Rectal smooth muscle tissue (tissue), 1 donor: ENCODE results near the gene CD55.

Source experiments
- H3K27ac ChIP-seq: one replicate; pipeline ENCODE4 v1.7.0; 2013; ENCODE audit warnings: low read depth, low read length, inconsistent platforms
- H3K27me3 ChIP-seq: one replicate; pipeline ENCODE4 v1.7.0; 2013; ENCODE audit warnings: low read length; ENCODE audit not compliant: control insufficient read depth, insufficient read depth
- H3K36me3 ChIP-seq: one replicate; pipeline ENCODE4 v1.7.0; 2013; ENCODE audit warnings: low read length; ENCODE audit not compliant: control insufficient read depth, insufficient read depth
- H3K4me1 ChIP-seq: one replicate; pipeline ENCODE4 v1.7.0; 2013; ENCODE audit warnings: low read length; ENCODE audit not compliant: control insufficient read depth, insufficient read depth
- H3K4me3 ChIP-seq: one replicate; pipeline ENCODE4 v1.7.0; 2013; ENCODE audit warnings: low read length
- H3K9ac ChIP-seq: one replicate; pipeline ENCODE4 v1.7.0; 2013; ENCODE audit warnings: low read length

CD55 gene

DNA sequence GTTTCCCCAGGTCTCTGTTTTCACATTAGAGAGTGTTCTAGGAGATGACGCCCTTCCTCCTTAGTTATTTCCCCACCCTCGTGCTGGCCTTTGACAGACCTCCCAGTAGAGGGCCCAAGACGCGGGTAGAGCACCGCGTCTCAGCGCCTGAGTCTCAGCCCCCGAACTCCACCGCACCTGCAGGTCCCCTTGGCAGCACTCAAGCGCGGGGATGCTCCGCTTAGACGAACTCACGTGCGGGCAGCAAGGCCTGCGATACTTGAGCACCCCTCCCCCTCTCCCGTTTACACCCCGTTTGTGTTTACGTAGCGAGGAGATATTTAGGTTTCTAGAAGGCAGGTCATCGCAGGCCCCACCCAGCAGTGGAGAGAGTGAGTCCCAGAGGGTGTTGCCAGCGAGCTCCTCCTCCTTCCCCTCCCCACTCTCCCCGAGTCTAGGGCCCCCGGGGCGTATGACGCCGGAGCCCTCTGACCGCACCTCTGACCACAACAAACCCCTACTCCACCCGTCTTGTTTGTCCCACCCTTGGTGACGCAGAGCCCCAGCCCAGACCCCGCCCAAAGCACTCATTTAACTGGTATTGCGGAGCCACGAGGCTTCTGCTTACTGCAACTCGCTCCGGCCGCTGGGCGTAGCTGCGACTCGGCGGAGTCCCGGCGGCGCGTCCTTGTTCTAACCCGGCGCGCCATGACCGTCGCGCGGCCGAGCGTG, at the start of gene CD55:
TSS of gene CD55 (plus strand) at position 600 of the 711 bp plus-strand sequence. CDS start at position 688, 88 bp downstream.
- H3K9ac ChIP-seq, result peak within 1 kb of the TSS; percentile 88
- peaks cover 7% of the 10 kb centered on the region for H3K36me3 ChIP-seq
- H3K4me3 ChIP-seq, result peak within 1 kb of the TSS; percentile 80
- H3K4me1 ChIP-seq, result no peaks in the 10 kb centered on the region
- peak within 1 kb of the TSS; percentile 84 for H3K27ac ChIP-seq
- H3K27me3 ChIP-seq, result no peaks in the 10 kb centered on the region

GRCh38 chr1:207274882-207275281, 46.6 kb upstream of the CD55 start:
- Histone ChIP-seq H3K27ac (no peak overlapping the region), H3K4me3 (no peak overlapping the region), H3K4me1 (no peaks in the 10 kb centered on the region), H3K9ac (no peak overlapping the region), H3K36me3 (no peaks in the 10 kb centered on the region), H3K27me3 (no peaks in the 10 kb centered on the region)

- H3K9ac ChIP-seq, result no peak overlapping the region
- no peaks in the 10 kb centered on the region for H3K36me3 ChIP-seq
- H3K27me3 ChIP-seq, result no peaks in the 10 kb centered on the region
- H3K4me1 ChIP-seq, result no peaks in the 10 kb centered on the region
- no peak overlapping the region for H3K27ac ChIP-seq
- H3K4me3 ChIP-seq, result no peak overlapping the region
Measured at GRCh38 chr1:207276465-207276864, 45.0 kb upstream of the CD55 start.

- Histone ChIP-seq H3K27me3 (no peaks in the 10 kb centered on the region), H3K4me1 (no peaks in the 10 kb centered on the region), H3K9ac (no peak overlapping the region), H3K27ac (no peak overlapping the region), H3K4me3 (no peak overlapping the region), H3K36me3 (no peaks in the 10 kb centered on the region)
Measured at GRCh38 chr1:207277241-207277640, 44.2 kb upstream of the CD55 start.

- Histone ChIP-seq H3K4me3 (no peak overlapping the region), H3K27ac (no peak overlapping the region)
Measured at GRCh38 chr1:207279652-207280051, 41.8 kb upstream of the CD55 start.

GRCh38 chr1:207280706-207281105, 40.8 kb upstream of the CD55 start:
- Histone ChIP-seq H3K27ac (no peak overlapping the region), H3K9ac (no peak overlapping the region), H3K4me3 (no peak overlapping the region), H3K27me3 (no peaks in the 10 kb centered on the region), H3K4me1 (no peaks in the 10 kb centered on the region), H3K36me3 (no peaks in the 10 kb centered on the region)

More at GRCh38 chr1:207279652-207280051, 41.8 kb upstream of the CD55 start:
- Histone ChIP-seq H3K36me3 (no peaks in the 10 kb centered on the region), H3K27me3 (no peaks in the 10 kb centered on the region), H3K9ac (no peak overlapping the region), H3K4me1 (no peaks in the 10 kb centered on the region)

DNA sequence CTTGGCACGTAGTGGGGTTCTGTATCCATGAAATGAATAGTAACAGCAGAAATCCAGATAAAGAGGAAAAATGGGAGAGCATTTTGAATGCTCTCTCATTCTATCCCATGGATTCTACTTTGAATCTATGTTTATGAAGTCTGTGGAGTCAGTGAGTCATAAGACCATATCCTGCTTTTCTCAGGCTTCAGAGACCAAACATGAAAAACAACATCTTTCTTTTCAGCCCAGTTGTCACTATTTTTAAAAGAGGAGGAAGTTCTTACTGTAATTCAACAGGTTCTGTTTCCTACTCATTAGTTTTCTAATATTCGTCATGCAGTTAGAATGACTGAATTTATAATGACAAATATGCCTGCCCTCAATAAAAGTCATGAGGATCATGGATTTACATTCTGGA, 39.4 kb upstream of the CD55 start:
- no peaks in the 10 kb centered on the region for H3K27me3 ChIP-seq
- no peaks in the 10 kb centered on the region for H3K36me3 ChIP-seq
- peaks cover 6% of the 10 kb centered on the region for H3K4me1 ChIP-seq
- H3K4me3 ChIP-seq, result no peak overlapping the region
- H3K27ac ChIP-seq, result peak overlapping the region; percentile 21
- no peak overlapping the region for H3K9ac ChIP-seq

- no peak overlapping the region for H3K4me3 ChIP-seq
- H3K36me3 ChIP-seq, result no peaks in the 10 kb centered on the region
- H3K4me1 ChIP-seq, result peaks cover 9% of the 10 kb centered on the region
- H3K27ac ChIP-seq, result no peak overlapping the region
- H3K9ac ChIP-seq, result no peak overlapping the region
- H3K27me3 ChIP-seq, result no peaks in the 10 kb centered on the region
Measured at GRCh38 chr1:207282496-207283380, 38.7 kb upstream of the CD55 start.

GRCh38 chr1:207283421-207283820, 38.1 kb upstream of the CD55 start:
- Histone ChIP-seq H3K4me3 (no peak overlapping the region), H3K27ac (no peak overlapping the region), H3K9ac (no peak overlapping the region), H3K4me1 (peaks cover 16% of the 10 kb centered on the region), H3K27me3 (no peaks in the 10 kb centered on the region), H3K36me3 (no peaks in the 10 kb centered on the region)

DNA sequence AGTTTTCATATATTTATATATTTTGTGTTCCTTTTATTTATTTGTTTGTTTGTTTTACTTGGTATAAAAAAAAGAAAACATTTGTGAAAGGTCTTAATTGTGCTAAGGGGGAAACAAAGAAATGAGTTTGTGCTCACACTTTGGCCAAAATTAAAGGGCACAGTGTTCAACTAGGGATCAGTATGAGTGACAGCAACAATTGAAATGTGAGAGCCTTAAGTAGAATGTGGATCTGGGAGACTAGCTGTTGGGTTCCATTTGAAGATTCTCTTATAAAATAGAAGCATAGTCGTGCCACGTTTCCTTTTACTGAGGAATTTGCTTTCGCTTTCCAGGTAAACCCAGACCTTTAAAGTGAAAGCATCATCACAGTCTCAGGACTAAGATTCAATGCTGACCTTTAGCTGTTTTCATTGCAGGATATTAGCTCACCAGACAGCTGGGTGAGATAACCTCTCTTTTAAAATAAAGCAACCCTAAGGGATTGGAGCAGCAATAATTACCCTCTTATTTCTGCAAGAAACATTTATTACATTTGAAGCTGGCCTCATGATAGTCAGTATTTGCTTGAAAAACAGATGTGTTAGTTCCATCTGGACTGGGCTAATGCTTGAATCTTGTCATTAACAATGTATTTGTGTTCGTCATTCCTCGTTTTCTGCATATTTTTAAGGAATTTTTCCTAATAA, 37.1 kb upstream of the CD55 start:
- Histone ChIP-seq H3K4me1 (peaks cover 20% of the 10 kb centered on the region), H3K27ac (no peak overlapping the region), H3K27me3 (no peaks in the 10 kb centered on the region), H3K9ac (no peak overlapping the region), H3K36me3 (no peaks in the 10 kb centered on the region), H3K4me3 (no peak overlapping the region)

GRCh38 chr1:207286786-207287468, 34.6 kb upstream of the CD55 start:
- no peaks in the 10 kb centered on the region for H3K36me3 ChIP-seq
- H3K4me3 ChIP-seq, result no peak overlapping the region
- no peaks in the 10 kb centered on the region for H3K27me3 ChIP-seq
- no peak overlapping the region for H3K27ac ChIP-seq
- peaks cover 20% of the 10 kb centered on the region for H3K4me1 ChIP-seq
- H3K9ac ChIP-seq, result no peak overlapping the region

DNA sequence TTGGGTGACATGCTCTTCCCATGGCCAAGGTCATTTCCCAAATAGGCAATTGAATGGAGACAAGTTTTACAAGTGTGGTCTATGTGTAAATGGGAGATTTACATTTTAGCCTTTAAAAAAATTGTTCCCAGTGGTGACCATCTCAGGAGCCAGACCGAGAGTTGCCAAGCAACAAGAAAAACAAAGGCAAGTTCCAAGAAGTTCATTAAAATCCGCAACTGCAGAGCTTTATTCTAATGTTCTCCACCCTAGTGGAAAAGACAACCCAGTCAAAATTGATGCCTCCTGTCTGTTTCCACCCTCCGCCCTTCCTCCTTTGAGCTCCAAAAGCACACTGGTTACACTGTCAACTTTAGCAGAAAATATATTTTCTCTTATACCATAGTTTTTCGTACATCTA, 33.2 kb upstream of the CD55 start:
- Histone ChIP-seq H3K27ac (no peak overlapping the region), H3K4me3 (no peak overlapping the region)

More for the DNA sequence above, 33.2 kb upstream of the CD55 start:
- Histone ChIP-seq H3K36me3 (no peaks in the 10 kb centered on the region), H3K4me1 (peaks cover 20% of the 10 kb centered on the region), H3K9ac (no peak overlapping the region), H3K27me3 (no peaks in the 10 kb centered on the region)
